ENCODE results near the gene RMRP.
"Not testable (repeated sequence)": the region's sequence is repeated elsewhere in the genome, so short reads cannot be mapped to it uniquely, and the experiment has no call there.

RMRP gene

DNA sequence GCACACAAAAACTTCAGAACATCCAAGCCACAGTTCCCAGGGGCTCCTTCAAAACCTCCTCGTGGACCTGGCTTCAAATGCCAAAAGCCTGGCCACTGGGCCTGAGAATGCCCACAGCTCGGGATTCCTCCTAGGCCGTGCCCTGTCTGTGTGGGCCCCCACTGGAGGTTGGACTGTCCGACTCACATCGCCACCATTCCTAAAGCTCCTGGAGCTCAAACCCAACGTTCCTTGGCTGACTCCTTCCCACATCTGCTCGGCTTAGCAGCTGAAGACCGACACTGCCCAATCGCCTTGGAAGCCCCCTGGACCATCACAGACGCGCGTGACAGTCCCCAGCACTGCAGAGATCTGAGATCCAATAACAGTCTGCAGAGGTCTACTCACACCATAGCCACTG, 14.8 kb downstream of the RMRP start:
- no peak for DNase-seq (ENCODE audit: low read depth in 3 of 3)

DNA sequence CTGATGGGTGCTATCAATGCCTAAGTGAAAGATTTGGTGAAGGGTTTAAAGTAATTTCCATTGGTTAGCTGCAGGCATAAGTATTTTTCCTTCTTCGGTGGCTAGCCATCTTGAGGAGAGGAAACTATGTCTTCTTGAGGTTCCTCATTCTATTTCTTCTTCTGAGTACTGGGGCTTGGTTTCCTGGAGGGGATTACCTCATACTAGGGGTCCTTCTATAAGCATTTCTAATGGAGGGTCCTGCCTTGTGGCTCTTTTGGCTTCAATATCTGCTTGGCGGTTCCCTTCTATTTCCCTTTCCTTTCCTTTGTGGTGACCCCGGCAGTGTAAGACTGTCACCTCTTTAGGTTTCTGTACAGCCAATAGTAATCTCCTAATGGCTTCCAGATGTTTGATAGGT, 16.3 kb downstream of the RMRP start:
- DNase-seq (ENCODE audit: low read depth in 3 of 3): not testable (repeated sequence)

DNA sequence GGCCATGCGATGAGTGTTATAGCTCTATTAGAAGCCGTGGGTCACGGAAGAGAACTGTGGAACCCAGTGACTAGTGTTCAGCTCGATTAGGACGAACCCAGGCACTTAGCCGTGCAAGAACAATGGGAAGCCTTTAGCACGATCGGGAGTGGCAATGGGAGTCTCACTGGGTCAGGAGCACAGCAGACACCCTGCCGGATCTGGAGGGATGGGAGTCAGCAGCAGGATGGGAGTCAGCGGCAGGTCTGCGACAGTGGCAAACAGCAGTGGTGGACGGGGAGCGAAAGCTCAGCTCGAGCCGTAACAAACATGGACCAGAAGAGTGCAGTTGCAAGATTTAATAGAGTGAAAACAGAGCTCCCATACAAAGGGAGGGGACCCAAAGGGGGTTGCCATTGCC, 17.4 kb downstream of the RMRP start:
- not testable (repeated sequence) for DNase-seq (ENCODE audit: low read depth in 3 of 3)

DNA sequence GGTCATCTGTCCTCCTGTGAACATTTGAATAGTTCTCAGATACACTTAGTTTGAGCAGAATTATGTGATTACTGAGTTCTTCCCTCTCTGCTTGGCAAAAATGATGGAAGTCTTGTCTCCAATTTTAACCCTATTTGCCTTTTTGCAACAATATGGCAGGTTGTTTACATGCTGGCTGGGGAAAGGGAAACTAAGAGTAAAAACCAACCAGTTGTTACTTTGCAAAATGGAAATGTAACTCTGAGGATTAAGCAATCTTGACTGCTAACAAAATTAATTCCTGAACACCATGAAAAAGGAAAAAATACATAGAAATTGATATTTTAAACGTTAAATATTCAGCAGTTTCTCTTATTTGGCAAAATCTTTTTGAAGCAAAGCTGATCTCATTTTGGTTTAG, 18.2 kb downstream of the RMRP start:
- DNase-seq (ENCODE audit: low read depth in 3 of 3): no peak

DNA sequence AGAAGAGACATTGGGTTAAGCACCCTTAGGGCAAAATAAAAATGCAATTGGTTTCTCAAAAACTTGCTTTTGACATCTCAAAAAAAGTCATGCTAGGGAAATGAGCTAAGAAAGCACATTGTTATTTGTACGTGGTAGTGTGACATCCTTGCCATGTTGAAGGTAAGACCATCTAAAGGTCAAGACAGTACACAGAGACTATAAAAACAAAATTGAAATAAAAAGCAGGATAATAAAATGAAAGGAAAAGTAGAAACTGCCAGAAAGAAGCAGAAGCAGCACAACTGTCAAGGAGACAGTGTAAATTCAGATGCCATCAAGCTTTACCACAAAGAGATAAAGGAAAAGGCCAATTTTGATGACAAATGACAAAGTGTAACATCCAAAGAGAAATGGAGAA, 18.6 kb downstream of the RMRP start:
- not testable (repeated sequence) for DNase-seq (ENCODE audit: low read depth in 3 of 3)

DNA sequence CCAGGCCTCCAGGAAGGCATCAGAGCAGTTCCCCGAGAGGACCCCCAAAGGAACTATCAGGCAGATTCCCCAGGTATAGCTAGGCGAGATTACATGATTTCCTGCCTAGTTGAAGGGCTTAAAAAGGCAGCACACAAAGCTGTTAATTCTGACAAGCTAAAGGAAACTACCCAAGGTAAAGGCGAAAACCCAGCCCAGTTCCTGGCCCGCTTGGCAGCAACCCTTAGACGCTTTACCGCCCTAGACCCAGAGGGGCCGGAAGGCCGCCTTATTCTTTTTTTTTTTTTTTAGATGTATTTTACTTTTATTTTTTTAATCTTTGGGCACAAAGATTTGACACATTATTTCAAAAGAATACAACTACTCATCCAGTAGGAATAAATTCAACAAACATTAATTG, 19.1 kb downstream of the RMRP start:
- DNase-seq (ENCODE audit: low read depth in 3 of 3): not testable (repeated sequence)

DNA sequence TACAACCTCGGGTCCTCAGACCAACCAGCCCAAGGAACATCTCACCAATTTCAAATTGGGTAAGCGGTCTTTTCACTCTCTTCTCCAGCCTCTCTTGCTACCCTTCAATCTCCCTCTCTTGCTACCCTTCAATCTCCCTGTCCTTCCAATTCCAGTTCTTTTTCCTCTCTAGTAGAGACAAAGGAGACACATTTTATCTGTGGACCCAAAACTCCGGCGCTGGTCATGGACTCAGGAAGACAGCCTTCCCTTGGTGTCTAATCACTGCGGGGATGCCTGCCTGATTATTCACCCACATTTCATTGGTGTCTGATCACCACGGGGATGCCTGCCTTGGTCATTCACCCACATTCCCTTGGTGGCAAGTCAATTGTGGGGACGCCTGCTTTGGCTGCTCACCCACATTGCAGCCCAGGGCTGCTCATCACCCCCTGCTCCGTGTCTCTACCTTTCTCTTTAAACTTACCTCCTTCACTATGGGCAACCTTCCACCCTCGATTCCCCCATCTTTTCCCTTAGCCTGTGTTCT, 20.3 kb downstream of the RMRP start:
- not testable (repeated sequence) for DNase-seq (ENCODE audit: low read depth in 3 of 3)

DNA sequence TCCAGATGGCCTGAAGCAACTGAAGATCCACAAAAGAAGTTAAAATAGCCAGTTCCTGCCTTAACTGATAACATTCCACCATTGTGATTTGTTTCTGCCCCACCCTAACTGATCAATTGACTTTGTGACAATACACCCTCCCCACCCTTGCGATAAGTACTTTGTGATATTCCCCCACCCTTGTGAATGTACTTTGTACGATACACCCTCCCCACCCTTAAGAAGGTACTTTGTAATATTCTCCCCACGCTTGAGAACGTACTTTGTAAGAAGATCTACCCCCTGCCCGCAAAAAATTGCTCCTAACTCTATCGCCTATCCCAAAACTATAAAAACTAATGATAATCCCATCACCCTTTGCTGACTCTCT, 21.0 kb downstream of the RMRP start:
- not testable (repeated sequence) for DNase-seq (ENCODE audit: low read depth in 3 of 3)

DNA sequence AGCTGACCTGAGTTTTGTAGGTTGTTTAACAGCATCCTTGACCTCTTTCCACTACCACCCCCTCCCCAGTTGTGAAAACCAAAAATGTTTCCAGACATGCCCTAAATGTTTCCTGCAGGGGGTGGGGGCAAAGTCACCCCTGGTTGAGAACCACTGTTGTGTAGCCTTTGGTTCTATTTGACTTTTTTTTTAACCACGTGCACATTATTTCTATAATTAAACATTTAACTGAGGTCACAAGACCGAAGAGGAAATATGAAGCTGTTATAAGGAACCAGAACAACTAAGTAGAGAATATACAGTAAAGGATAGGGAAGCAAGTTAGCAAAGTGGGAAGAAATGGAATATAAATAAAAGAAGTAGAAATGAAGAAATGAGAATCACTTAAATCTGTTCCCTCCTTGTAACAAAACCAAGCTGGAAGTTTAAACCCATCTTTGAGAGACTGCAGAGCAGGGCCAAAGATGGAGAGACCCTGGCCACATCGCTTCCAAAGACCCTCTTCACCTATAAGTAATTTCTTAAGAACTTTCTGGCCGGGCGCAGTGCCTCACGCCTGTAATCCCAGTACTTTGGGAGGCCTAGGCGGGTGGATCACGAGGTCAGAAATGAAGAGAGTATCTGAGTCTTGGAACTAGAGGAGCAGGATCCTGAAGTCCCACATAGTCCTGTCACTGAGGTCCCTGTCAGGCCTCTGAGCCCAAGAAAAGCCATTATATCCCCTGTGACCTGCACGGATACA, 21.5 kb downstream of the RMRP start:
- DNase-seq (ENCODE audit: low read depth in 3 of 3): no peak

DNA sequence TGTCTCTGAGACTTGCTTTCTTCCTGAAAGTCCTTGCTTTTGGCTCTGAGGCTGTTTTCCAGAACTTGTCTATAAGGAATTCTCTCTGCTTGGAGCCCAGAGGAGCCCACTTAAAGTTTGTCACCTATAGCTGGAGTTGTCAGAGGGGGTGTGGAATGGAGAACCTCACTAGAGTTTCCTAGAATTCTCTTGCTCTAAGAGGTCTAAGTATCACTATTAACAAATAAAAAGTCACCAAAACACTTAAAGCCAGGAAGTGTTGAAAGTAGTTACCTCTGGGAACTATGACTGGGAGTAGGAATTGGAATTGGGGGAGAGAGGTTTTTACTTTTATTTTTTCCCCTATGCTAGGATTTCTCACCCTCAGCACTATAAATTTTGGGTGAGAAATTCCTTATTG, 22.1 kb downstream of the RMRP start:
- no peak for DNase-seq (ENCODE audit: low read depth in 3 of 3)

DNA sequence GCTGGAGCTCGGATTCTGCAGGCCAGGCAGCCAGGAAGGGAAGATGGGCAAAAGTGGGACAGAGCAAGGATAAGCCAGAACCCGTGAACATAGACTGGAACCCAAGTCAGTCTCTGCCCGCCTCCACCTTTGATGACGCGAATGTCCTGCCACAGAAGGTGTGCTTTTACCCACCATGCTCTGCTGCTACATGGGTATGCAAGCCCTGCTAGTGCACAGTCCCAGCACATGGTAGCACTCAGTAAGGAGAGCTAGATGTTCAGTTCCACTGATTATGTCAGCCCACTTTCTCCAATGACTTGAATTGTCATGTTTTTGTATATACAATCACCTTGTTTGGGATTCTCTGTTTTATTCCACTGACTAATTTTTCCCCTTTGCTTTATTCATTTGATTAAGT, 28.2 kb downstream of the RMRP start:
- DNase-seq (ENCODE audit: low read depth in 3 of 3): no peak

DNA sequence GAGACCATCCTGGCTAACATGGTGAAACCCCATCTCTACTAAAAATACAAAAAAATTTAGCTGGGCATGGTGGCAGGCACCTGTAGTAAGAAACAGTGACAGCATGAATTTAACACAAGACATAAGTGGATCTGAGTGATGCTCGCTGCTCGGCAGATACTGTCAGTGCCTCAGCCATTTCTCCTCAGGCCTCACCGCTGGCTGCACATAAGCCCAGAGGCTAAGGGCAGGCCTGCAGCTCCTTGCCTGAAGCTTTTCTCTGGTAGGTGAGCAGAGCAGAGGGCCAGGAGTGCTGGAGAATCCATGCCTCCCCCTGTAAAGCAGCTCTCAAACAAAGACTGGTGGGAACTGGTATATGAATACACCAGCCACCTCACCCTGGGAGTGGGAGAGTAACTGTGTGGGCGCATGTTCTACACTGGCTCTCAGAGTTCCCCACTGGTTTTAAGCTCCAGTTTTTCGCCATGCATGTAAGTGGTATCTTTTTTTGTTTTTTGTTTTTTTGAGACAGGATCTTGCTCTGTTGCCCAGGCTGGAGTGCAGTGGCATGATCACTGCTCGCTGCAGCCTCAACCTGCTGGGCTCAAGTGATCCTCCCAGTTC, 29.3 kb downstream of the RMRP start:
- DNase-seq (ENCODE audit: low read depth in 3 of 3): no peak

DNA sequence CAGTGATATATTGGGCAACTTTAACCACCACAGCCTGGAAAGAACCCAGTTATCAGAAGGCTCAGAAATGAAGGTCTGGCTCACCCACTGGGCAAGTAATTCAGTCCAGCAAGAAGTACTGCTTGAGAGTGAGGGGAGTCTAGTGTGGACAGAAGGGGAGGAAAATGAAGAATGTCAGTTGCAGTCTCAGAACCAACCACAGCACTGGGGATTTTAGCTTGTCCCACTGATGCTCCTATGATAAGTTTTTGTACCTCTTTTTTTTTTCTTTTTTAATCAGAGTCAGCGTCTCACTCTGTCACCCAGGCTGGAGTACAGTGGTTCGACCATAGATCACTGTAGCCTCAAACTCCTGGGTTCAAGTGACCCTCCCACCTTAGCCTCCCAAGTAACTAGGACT, 30.2 kb downstream of the RMRP start:
- DNase-seq (ENCODE audit: low read depth in 3 of 3): no peak

DNA sequence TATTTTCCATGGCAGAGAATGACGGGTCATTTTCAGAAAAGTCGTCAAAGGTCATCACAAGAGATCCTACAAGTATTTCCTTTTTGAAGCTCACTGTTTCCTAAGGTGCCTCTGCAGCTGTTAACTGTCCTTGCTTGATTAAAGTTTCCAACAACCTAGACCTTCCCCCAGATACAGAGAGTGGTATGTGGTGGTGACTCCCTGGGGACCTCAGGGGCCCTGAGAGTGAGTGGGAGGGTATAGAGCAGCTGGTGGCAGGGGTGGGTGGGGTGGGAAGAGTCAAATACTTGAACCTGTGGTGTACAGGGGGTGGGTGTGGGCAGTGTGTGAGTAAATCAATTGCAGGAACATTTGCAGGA, 38.0 kb downstream of the RMRP start:
- no peak for DNase-seq (ENCODE audit: low read depth in 3 of 3)

DNA sequence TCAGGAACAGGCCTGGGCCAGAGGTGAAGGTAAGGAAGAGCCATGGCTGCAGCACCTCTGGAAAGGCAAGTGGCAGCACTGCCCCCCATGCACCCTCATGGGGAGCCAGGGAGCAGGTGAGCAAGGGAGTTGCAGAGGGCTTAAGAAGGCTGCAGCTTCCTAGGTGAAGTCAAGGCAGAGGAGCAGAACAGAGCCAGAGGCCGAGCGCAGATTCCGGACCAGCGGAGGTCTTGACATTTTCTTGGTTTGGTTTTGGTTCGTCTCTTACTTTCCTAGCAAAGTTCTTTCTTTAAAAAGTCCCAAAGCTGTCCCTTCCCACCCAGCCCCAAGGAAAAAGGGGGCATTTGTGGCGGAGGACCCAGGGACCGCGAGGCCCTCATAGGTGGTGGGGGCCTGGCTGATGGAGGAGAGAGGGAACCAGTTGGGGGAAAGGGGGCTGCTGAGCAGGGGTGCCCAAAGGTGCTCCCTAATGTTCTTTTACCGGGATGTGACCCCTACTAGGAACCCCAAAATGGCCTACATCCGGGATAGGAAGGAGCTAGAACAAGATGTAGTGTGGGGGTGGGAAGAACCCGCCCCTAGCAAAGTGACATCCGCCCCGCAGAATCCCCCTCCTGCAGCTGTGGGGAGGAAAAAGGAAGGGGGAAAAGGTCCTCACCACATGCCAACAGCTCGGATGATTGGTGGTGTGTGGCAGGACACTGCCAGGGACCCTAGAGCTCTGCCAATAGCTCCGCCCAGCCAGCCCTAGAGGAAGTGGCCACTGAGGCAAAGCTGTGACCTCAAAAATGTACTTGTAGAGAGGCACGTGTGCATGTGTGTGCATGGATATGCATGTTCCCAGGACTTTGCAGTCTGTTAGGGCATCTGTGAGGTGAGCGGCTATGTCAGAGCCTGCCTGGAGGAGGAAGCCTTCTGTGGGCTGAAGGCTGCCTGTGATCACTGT, 38.7 kb downstream of the RMRP start:
- DNase-seq (ENCODE audit: low read depth in 3 of 3): no peak

DNA sequence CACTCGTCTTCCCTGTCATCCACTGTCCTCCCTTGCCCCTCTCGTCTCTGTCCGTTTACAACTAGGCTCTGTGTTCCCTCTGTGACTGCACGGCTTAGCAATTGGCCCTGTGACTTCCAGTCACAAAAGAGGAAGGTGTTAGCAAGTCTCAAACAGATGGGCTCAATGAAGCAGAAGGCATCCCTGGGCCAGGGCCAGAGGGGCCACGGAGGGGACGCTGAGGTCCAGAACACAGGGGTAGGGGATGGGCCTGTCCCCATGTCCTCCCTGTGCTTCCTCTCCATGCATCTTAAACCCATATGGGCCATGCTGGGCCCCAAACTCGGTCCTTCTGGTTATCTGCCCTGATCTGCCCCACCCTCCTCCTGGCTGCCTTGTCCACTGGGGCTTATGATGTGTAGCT, 39.5 kb downstream of the RMRP start, which contains the start of gene CD72:
CD72 (minus strand) TSS at position 89 of the 403 bp plus-strand sequence. CDS start 110 bp downstream, outside the sequence.
- no peak for DNase-seq (ENCODE audit: low read depth in 3 of 3)

DNA sequence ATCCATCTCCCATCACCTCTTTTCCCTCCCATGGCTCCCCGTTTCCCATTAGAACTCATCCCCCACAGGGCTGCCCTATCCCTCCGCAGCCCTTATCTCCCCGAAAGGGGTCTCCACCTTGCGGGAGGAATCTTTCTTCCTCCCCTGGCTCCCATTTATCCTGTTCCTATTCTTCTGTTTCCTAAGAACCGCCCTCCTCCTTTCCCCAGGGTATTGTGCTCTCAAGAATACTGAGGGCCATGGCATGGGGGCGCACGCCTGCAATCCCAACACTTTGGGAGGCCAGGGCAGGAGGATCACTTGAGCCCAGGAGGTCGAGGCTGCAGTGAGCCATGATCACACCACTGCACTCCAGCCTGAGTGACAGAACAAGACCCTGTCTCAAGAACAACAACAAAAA, 40.3 kb downstream of the RMRP start:
- no peak for DNase-seq (ENCODE audit: low read depth in 3 of 3)

DNA sequence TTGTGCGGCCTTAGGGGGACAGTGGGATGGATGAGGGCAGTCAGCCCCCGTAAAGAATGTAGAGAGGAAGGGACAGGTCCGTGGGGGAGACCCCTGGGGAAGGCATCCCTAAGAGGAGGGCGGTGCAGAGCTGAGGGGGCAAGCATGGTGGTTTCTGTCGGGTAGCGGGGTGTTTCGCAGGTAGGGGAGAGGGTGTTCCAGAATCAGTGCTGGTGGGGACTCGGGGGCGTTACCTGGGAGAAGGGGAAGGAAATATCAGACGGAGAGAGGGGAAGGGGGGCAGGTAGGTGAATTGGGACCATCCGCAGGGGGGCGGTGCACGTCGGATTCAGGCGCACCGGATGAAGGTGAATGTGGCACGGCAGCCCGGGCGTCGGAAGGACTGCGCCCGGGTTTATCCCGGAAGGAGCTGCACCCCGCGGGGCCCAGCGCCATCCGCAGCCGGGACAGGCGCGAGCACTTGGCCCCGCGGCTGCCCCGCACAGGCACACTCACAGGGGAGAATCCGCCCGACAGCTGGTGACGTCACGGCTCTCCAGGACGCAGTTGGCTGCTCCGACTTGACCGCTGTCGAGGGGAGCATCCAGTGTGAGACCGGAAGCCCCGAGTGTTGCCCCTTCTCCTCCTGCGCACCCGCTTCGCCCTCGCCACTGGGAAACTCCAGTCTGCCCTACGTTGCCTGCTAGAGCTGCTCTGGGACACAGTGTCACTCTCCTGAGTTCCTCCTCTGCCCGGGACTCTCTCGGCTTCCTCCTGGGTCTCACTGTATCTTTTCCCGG, 40.9 kb downstream of the RMRP start:
- DNase-seq (ENCODE audit: low read depth in 3 of 3): peak in 2 of 3 experiments; percentile 40 to 42

DNA sequence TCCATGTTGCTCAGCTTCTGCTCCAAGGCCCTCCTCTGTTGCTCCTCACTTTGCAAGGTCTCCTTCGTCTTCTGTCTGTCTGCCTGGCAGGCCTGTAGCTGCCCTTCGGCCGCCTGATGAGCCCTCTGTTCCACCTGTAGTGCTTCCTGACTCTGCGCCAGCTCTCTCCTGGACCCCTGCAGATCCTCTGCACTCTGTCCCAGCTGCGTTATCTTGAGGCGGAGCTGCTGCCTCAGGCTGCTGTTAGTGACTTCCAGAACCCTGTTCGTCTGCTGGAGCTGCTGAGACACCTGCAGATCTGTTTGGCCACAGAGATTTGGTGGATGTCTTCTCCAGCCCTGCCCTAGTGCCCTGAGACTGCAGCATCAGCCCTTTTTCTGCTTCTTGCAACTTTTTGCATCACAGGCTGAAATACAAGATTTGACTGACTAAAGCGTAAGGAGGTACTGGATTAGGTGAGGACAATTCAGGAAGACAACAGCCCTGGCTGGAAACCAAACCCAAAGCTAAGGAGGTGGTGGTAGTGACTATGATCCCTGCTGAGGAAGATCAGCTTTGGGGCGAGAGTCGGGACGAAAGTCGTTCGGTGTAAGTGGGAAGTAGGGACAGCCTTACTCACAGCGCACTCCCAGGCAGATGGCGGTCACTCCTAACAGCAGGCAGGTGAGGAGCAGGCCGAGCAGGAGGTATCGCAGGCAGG, 41.7 kb downstream of the RMRP start:
- no peak for DNase-seq (ENCODE audit: low read depth in 3 of 3)

DNA sequence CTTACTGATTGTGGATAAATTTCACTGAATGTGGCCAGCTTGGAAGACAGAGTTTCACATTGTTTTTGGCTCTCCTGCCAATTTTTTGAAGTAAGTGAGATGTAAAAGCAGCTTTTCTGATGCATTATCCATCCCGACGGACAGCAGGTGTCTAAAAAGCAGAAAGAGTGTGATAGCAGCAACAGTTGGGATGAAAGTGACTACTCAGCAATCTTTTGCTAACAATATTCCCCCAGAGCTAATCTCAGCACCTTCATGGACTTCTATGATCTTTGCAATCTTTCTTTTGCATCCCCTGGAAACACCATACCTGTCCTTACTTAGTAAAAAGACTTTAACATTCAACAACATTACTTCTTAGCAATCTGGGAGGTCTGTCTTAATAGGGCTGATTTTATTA, 45.0 kb downstream of the RMRP start:
- no peak for DNase-seq (ENCODE audit: low read depth in 3 of 3)

DNA sequence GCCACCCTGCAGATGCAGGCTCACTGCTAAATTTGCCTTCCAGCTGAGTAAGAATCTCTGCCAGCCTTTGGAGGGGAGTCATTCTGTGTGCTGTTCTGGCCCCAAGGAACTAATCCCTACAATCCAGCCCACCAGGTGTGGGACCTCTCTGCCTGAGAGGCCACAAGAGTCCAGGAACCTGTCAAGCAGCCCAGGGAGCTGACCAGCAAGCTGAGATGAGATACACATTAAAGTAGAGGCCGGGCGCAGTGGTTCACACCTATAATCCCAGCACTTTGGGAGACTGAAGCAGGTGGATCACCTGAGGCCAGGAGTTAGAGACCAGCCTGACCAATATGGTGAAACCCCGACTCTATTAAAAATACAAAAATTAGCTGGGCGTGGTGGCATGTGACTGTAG, 45.8 kb downstream of the RMRP start:
- not testable (repeated sequence) for DNase-seq (ENCODE audit: low read depth in 3 of 3)

Measured in stimulated activated CD4-positive, alpha-beta T cell treated with anti-CD3 and anti-CD28 coated beads, TNF-alpha, amount 100 ng/mL, for 4 hours (primary cell).